Neural cell (in vitro differentiated cells): Measurements from ENCODE around the gene PEAK3.

Experiments
- EZH2 ChIP-seq: fragments of 200-600, 300-800 bp; shearing (Covaris generic), sonication (generic); IDR thresholded peaks from 2 replicates; pipeline ENCODE4 v1.6.1; 2014; ENCODE audit warnings: antibody characterized with exemption, low read length, borderline replicate concordance, mild to moderate bottlenecking; ENCODE audit not compliant: insufficient read depth, poor library complexity, severe bottlenecking
- MXI1 ChIP-seq: fragments of 450-650 bp; conservative IDR thresholded peaks from 2 replicates; pipeline ENCODE4 v1.6.1; 2014; ENCODE audit warnings: antibody characterized with exemption, mild to moderate bottlenecking; ENCODE audit not compliant: poor library complexity, severe bottlenecking
- POLR2AphosphoS5 ChIP-seq: IDR thresholded peaks from 2 replicates; pipeline ENCODE4 v1.6.1; 2012
- TF ChIP-seq, protein P1 (sequence below): fragments of 450-650 bp; IDR thresholded peaks from 2 replicates; pipeline ENCODE4 v1.5.1; 2014; ENCODE audit warnings: antibody characterized with exemption, mild to moderate bottlenecking, moderate library complexity; ENCODE audit not compliant: poor library complexity, severe bottlenecking
- TF ChIP-seq, protein P2 (sequence below): IDR thresholded peaks from 2 replicates; pipeline ENCODE4 v1.6.1; 2012; ENCODE audit warnings: borderline replicate concordance

DNA sequence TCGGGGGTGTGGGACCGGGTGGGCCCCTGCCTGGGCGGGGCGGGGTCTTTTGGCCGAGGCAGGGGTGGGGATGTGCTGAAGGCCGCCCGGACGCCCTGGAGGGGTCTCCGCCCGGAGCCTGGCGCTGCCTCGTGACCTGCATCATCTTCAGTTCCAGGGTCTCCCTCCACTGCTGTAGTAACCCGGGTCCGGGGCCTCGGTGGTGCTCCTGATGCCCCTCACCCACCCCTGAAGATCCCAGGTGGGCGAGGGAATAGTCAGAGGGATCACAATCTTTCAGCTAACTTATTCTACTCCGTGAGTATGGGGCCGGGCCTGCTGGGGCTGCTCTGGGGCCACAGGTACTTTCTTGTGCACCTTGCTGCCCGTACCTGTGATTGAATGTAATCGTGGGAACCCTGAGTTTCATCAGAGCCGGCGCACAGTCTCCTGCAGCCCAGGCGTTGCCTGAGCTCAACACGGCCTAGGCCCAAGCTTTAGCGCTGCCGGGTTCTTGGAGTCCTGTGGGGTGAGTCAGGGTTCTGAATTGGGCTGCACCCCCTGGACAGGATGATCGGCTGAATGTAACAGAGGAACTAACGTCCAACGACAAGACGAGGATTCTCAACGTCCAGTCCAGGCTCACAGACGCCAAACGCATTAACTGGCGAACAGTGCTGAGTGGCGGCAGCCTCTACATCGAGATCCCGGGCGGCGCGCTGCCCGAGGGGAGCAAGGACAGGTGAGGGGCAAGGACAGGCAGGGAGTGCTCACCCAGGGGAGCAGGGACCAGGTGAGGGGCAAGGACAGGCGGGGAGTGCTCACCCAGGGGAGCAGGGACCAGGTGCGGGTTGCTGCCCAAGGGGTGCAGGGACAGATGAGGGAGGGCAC lies 10.5 kb downstream of the PEAK3 start:
- TF ChIP-seq POLR2AphosphoS5 (no peak), MXI1 (no peak), EZH2 (no peak)
- TF ChIP-seq, protein P1, sequence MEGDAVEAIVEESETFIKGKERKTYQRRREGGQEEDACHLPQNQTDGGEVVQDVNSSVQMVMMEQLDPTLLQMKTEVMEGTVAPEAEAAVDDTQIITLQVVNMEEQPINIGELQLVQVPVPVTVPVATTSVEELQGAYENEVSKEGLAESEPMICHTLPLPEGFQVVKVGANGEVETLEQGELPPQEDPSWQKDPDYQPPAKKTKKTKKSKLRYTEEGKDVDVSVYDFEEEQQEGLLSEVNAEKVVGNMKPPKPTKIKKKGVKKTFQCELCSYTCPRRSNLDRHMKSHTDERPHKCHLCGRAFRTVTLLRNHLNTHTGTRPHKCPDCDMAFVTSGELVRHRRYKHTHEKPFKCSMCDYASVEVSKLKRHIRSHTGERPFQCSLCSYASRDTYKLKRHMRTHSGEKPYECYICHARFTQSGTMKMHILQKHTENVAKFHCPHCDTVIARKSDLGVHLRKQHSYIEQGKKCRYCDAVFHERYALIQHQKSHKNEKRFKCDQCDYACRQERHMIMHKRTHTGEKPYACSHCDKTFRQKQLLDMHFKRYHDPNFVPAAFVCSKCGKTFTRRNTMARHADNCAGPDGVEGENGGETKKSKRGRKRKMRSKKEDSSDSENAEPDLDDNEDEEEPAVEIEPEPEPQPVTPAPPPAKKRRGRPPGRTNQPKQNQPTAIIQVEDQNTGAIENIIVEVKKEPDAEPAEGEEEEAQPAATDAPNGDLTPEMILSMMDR, result no peak
- TF ChIP-seq, protein P2, sequence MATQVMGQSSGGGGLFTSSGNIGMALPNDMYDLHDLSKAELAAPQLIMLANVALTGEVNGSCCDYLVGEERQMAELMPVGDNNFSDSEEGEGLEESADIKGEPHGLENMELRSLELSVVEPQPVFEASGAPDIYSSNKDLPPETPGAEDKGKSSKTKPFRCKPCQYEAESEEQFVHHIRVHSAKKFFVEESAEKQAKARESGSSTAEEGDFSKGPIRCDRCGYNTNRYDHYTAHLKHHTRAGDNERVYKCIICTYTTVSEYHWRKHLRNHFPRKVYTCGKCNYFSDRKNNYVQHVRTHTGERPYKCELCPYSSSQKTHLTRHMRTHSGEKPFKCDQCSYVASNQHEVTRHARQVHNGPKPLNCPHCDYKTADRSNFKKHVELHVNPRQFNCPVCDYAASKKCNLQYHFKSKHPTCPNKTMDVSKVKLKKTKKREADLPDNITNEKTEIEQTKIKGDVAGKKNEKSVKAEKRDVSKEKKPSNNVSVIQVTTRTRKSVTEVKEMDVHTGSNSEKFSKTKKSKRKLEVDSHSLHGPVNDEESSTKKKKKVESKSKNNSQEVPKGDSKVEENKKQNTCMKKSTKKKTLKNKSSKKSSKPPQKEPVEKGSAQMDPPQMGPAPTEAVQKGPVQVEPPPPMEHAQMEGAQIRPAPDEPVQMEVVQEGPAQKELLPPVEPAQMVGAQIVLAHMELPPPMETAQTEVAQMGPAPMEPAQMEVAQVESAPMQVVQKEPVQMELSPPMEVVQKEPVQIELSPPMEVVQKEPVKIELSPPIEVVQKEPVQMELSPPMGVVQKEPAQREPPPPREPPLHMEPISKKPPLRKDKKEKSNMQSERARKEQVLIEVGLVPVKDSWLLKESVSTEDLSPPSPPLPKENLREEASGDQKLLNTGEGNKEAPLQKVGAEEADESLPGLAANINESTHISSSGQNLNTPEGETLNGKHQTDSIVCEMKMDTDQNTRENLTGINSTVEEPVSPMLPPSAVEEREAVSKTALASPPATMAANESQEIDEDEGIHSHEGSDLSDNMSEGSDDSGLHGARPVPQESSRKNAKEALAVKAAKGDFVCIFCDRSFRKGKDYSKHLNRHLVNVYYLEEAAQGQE, result no peak
